WI38 (cell line): ENCODE data around the gene CALML3.

ENCODE experiments used
- H3K4me3 ChIP-seq: 2 replicates; pipeline ENCODE4 v1.5.1; 2011; ENCODE audit warnings: low read depth, mild to moderate bottlenecking, control low read depth, low read length
- CTCF ChIP-seq: IDR thresholded peaks from 2 replicates; pipeline ENCODE4 v1.5.1; 2012; ENCODE audit warnings: low read depth, mild to moderate bottlenecking, control low read depth, low read length

CALML3 gene

GRCh38 chr10:5573319-5573950 lies 48.7 kb downstream of the CALML3 start:
- H3K4me3 ChIP-seq = no peak overlapping the region
- no peak for TF ChIP-seq CTCF

- no peak for TF ChIP-seq CTCF
- no peak overlapping the region for H3K4me3 ChIP-seq
Measured at GRCh38 chr10:5573968-5574641, 49.3 kb downstream of the CALML3 start.

- H3K4me3 ChIP-seq = no peak overlapping the region
- TF ChIP-seq CTCF = no peak
Measured at GRCh38 chr10:5574642-5575131, 49.9 kb downstream of the CALML3 start.

- no peak overlapping the region for H3K4me3 ChIP-seq
- TF ChIP-seq CTCF = no peak
Measured at GRCh38 chr10:5575144-5575481, 50.4 kb downstream of the CALML3 start.

GRCh38 chr10:5575482-5576153 lies 50.9 kb downstream of the CALML3 start:
- H3K4me3 ChIP-seq = no peak overlapping the region
- TF ChIP-seq CTCF = no peak

GRCh38 chr10:5576154-5576748 lies 51.5 kb downstream of the CALML3 start:
- no peak overlapping the region for H3K4me3 ChIP-seq
- TF ChIP-seq CTCF = no peak
